Nephron (organoid): ENCODE data around the gene FAM193A.

Source experiments
- H3K27ac Mint-ChIP-seq, 3 experiments: 2 replicates each; pipeline ENCODE4 v1.8.0; 2020; ENCODE audit warnings: mixed read lengths in 3 of 3, mild to moderate bottlenecking in 2 of 3, moderate library complexity in 1 of 3
- H3K27me3 Mint-ChIP-seq: 2 replicates; pipeline ENCODE4 v1.8.0; 2021; ENCODE audit warnings: low read depth, mild to moderate bottlenecking, moderate library complexity, mixed read lengths
- H3K36me3 Mint-ChIP-seq: 2 replicates; pipeline ENCODE4 v1.8.0; 2020; ENCODE audit warnings: low read depth, mixed read lengths
- H3K4me1 Mint-ChIP-seq: 2 replicates; pipeline ENCODE4 v1.8.0; 2020; ENCODE audit warnings: mixed read lengths
- H3K4me3 Mint-ChIP-seq, 3 experiments: 2 replicates each; pipeline ENCODE4 v1.8.0; 2020; ENCODE audit warnings: mild to moderate bottlenecking in 3 of 3, mixed read lengths in 3 of 3, moderate library complexity in 2 of 3
- H3K9me3 Mint-ChIP-seq: 2 replicates; pipeline ENCODE4 v1.8.0; 2020; ENCODE audit warnings: mixed read lengths
- TF ChIP-seq, protein P1 (sequence below), 3 experiments: fragments of 200-600 bp; sonication (generic); IDR thresholded peaks; one replicate each; pipeline ENCODE4 v1.5.0; 2021; ENCODE audit warnings: antibody characterized with exemption in 3 of 3; ENCODE audit not compliant: unreplicated experiment in 3 of 3

The FAM193A gene

GRCh38 chr4:2501034-2501594 lies 35.3 kb upstream of the FAM193A start:
- peaks cover 60% of the 10 kb centered on the region for H3K36me3 Mint-ChIP-seq
- H3K4me1 Mint-ChIP-seq: no peaks in the 10 kb centered on the region
- TF ChIP-seq, protein P1, sequence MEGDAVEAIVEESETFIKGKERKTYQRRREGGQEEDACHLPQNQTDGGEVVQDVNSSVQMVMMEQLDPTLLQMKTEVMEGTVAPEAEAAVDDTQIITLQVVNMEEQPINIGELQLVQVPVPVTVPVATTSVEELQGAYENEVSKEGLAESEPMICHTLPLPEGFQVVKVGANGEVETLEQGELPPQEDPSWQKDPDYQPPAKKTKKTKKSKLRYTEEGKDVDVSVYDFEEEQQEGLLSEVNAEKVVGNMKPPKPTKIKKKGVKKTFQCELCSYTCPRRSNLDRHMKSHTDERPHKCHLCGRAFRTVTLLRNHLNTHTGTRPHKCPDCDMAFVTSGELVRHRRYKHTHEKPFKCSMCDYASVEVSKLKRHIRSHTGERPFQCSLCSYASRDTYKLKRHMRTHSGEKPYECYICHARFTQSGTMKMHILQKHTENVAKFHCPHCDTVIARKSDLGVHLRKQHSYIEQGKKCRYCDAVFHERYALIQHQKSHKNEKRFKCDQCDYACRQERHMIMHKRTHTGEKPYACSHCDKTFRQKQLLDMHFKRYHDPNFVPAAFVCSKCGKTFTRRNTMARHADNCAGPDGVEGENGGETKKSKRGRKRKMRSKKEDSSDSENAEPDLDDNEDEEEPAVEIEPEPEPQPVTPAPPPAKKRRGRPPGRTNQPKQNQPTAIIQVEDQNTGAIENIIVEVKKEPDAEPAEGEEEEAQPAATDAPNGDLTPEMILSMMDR (IDR thresholded peaks at IDR 0.05; ENCODE audit: unreplicated experiment in 3 of 3): no peak

GRCh38 chr4:2503809-2504208 lies 32.6 kb upstream of the FAM193A start:
- Mint-ChIP-seq H3K4me1 (no peaks in the 10 kb centered on the region), H3K9me3 (no peaks in the 10 kb centered on the region), H3K27ac (no peak overlapping the region), H3K4me3 (no peak overlapping the region), H3K27me3 (no peaks in the 10 kb centered on the region), H3K36me3 (peaks cover 60% of the 10 kb centered on the region)
- TF ChIP-seq, protein P1 (IDR thresholded peaks at IDR 0.05; ENCODE audit: unreplicated experiment in 3 of 3): no peak

More at GRCh38 chr4:2501034-2501594, 35.3 kb upstream of the FAM193A start:
- H3K4me3 Mint-ChIP-seq: no peak overlapping the region
- no peak overlapping the region for H3K27ac Mint-ChIP-seq
- H3K27me3 Mint-ChIP-seq: no peaks in the 10 kb centered on the region
- H3K9me3 Mint-ChIP-seq: no peaks in the 10 kb centered on the region

- Mint-ChIP-seq H3K36me3 (peaks cover 53% of the 10 kb centered on the region), H3K4me3 (no peak overlapping the region), H3K4me1 (no peaks in the 10 kb centered on the region), H3K27me3 (no peaks in the 10 kb centered on the region), H3K27ac (no peak overlapping the region), H3K9me3 (no peaks in the 10 kb centered on the region)
- TF ChIP-seq, protein P1 (IDR thresholded peaks at IDR 0.05; ENCODE audit: unreplicated experiment in 3 of 3): no peak
Measured at GRCh38 chr4:2507259-2507658, 29.2 kb upstream of the FAM193A start.

GRCh38 chr4:2507855-2508254 lies 28.6 kb upstream of the FAM193A start:
- TF ChIP-seq, protein P1 (IDR thresholded peaks at IDR 0.05; ENCODE audit: unreplicated experiment in 3 of 3): no peak
- Mint-ChIP-seq H3K36me3 (peaks cover 55% of the 10 kb centered on the region), H3K27me3 (no peaks in the 10 kb centered on the region), H3K4me1 (no peaks in the 10 kb centered on the region), H3K4me3 (no peak overlapping the region), H3K9me3 (no peaks in the 10 kb centered on the region), H3K27ac (no peak overlapping the region)

GRCh38 chr4:2510351-2511259 lies 25.8 kb upstream of the FAM193A start:
- peaks cover 68% of the 10 kb centered on the region for H3K36me3 Mint-ChIP-seq
- H3K4me1 Mint-ChIP-seq: no peaks in the 10 kb centered on the region
- H3K4me3 Mint-ChIP-seq: no peak overlapping the region
- H3K27me3 Mint-ChIP-seq: no peaks in the 10 kb centered on the region
- no peaks in the 10 kb centered on the region for H3K9me3 Mint-ChIP-seq
- H3K27ac Mint-ChIP-seq: no peak overlapping the region
- TF ChIP-seq, protein P1 (IDR thresholded peaks at IDR 0.05; ENCODE audit: unreplicated experiment in 3 of 3): no peak
